ENCODE results near the gene IKZF4. TPM values are rescaled to one million over a fixed set of nuclear protein-coding genes. Genes with fewer than 3 reads are reported as not detected.
A peak's percentile ranks its signal among the peaks of the same experiment; 100 is the strongest.
"Not testable (repeated sequence)": the region's sequence is repeated elsewhere in the genome, so short reads cannot be mapped to it uniquely, and the experiment has no call there.

IKZF4 gene
- total RNA-seq, 2 experiments from 2014 or later = 1.3 to 6.0 TPM

- Histone ChIP-seq H3K4me1 (ENCODE audit: insufficient read depth, low read length, poor library complexity, severe bottlenecking) (peaks cover 43% of the 10 kb centered on the region), H3K4me3 (ENCODE audit: low read depth, low read length, poor library complexity, severe bottlenecking) (peak within 1 kb of the TSS; percentile 83), H3K4me2 (ENCODE audit: low read length) (peak within 1 kb of the TSS; percentile 96), H4K20me1 (ENCODE audit: insufficient read depth, low read length) (peaks cover 22% of the 10 kb centered on the region; the same call in 1 of the 2 replicates), H3K79me2 (ENCODE audit: insufficient read depth, low read depth, low read length) (peaks cover 24% of the 10 kb centered on the region), H3K9me2 (ENCODE audit: insufficient read depth, low read length) (no peaks in the 10 kb centered on the region), H3K36me3 (ENCODE audit: insufficient read depth, low read length) (peaks cover 48% of the 10 kb centered on the region), H3K9me3 (ENCODE audit: low read length) (no peaks in the 10 kb centered on the region), H3K27ac (ENCODE audit: low read depth, low read length, poor library complexity, severe bottlenecking) (peak within 1 kb of the TSS; percentile 67), H2AFZ (ENCODE audit: low read length) (peak within 1 kb of the TSS; percentile 87)
- peak; percentile 100 for DNase-seq (ENCODE audit: low spot score)
- TF ChIP-seq, protein P1, sequence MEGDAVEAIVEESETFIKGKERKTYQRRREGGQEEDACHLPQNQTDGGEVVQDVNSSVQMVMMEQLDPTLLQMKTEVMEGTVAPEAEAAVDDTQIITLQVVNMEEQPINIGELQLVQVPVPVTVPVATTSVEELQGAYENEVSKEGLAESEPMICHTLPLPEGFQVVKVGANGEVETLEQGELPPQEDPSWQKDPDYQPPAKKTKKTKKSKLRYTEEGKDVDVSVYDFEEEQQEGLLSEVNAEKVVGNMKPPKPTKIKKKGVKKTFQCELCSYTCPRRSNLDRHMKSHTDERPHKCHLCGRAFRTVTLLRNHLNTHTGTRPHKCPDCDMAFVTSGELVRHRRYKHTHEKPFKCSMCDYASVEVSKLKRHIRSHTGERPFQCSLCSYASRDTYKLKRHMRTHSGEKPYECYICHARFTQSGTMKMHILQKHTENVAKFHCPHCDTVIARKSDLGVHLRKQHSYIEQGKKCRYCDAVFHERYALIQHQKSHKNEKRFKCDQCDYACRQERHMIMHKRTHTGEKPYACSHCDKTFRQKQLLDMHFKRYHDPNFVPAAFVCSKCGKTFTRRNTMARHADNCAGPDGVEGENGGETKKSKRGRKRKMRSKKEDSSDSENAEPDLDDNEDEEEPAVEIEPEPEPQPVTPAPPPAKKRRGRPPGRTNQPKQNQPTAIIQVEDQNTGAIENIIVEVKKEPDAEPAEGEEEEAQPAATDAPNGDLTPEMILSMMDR (conservative IDR thresholded peaks at IDR 0.05; ENCODE audit: low read length) = peak; percentile 77
- TF ChIP-seq EZH2phosphoT487 (IDR thresholded peaks at IDR 0.05; ENCODE audit: borderline replicate concordance, low read depth, low read length) = no peak
- no TSS peak for BruUV-seq (replicated peaks)
- ChIA-PET POLR2A (interaction anchor here (1.0 to 1.5 kb wide), 4 partner anchors 59 to 304 kb away, joined by 4 to 8 read pairs (median 5); partner anchors contain the start of gene PA2G4), CTCF (ENCODE audit: unreplicated experiment) (interaction anchor here (1.0 kb wide), 2 partner anchors 103 to 303 kb away, joined by 3 to 6 read pairs; no protein-coding TSS in a partner anchor)
- intact Hi-C loops (cut with micrococcal nuclease; ENCODE audit: unreplicated experiment) = loop anchor here (1.0 to 5.0 kb wide), 5 partner anchors 45 to 303 kb away; partner anchors contain the start of genes ORMDL2, PYM1 and SARNP
Observed at GRCh38 chr12:56041552-56042429, 20.9 kb downstream of the IKZF4 start, which contains the start of gene RPS26. Gene RPS26, plus strand, starts transcription at chr12:56041918. Its CDS starts 249 bp downstream, at chr12:56042167.

DNA sequence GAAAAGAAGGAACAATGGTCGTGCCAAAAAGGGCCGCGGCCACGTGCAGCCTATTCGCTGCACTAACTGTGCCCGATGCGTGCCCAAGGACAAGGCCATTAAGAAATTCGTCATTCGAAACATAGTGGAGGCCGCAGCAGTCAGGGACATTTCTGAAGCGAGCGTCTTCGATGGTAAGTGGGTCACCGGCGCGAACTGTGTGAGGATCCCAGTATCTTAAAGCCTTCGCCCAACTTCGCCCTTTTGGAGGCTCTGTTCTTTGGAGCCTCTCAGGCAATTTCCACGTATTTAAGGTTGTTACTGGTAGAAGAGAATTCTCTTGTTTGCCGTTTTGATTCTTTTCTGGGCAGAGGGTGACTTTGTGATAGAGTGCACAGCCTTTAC lies 21.6 kb downstream of the IKZF4 start:
- POLR2A ChIA-PET; H3K9me2 ChIP-seq (ENCODE audit: insufficient read depth, low read length); H3K9me3 ChIP-seq (ENCODE audit: low read length); DNase-seq (ENCODE audit: low spot score); H2AFZ ChIP-seq (ENCODE audit: low read length); CTCF ChIA-PET (ENCODE audit: unreplicated experiment): not testable (repeated sequence)
- Histone ChIP-seq H4K20me1 (ENCODE audit: insufficient read depth, low read length) (peaks cover 22% of the 10 kb centered on the region; the same call in 1 of the 2 replicates), H3K79me2 (ENCODE audit: insufficient read depth, low read depth, low read length) (peaks cover 24% of the 10 kb centered on the region), H3K4me1 (ENCODE audit: insufficient read depth, low read length, poor library complexity, severe bottlenecking) (peaks cover 42% of the 10 kb centered on the region), H3K4me3 (ENCODE audit: low read depth, low read length, poor library complexity, severe bottlenecking) (peak overlapping the region; percentile 83), H3K27ac (ENCODE audit: low read depth, low read length, poor library complexity, severe bottlenecking) (peak overlapping the region; percentile 66), H3K36me3 (ENCODE audit: insufficient read depth, low read length) (peaks cover 48% of the 10 kb centered on the region), H3K4me2 (ENCODE audit: low read length) (peak overlapping the region; percentile 96)
- intact Hi-C loops (cut with micrococcal nuclease; ENCODE audit: unreplicated experiment) = loop anchor here (5.0 kb wide), 1 partner anchor 225 kb away; the partner anchor contains the start of genes ORMDL2 and SARNP
- TSS peak; percentile 91 for BruUV-seq (replicated peaks)

DNA sequence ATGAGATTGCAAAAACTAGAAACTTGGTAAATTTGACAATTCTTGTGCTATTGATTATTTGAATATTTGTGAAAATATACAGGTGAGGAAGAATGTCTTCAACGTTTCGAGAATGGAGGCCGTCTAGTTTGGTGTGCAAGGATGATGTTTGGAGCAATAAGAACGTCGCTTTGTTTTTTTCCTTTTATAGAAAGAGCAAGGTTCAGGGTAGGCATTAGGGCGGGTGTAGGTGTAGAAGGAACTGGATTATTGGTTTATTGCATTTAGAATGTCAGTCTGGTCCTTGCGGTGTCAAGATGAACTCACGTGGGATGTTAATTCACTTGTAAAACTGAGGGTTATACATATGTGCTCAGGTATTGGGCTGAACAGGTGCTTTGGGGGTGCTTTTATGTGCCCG lies 22.0 kb downstream of the IKZF4 start:
- H3K9me2 ChIP-seq (ENCODE audit: insufficient read depth, low read length) = no peaks in the 10 kb centered on the region
- H3K4me1 ChIP-seq (ENCODE audit: insufficient read depth, low read length, poor library complexity, severe bottlenecking) = peaks cover 39% of the 10 kb centered on the region
- no peak for DNase-seq (ENCODE audit: low spot score)
- no TSS peak for BruUV-seq (replicated peaks)
- H3K27ac ChIP-seq (ENCODE audit: low read depth, low read length, poor library complexity, severe bottlenecking) = peak overlapping the region; percentile 66
- H4K20me1 ChIP-seq (ENCODE audit: insufficient read depth, low read length) = peaks cover 22% of the 10 kb centered on the region; the same call in 1 of the 2 replicates
- peak overlapping the region; percentile 96 for H3K4me2 ChIP-seq (ENCODE audit: low read length)
- intact Hi-C loops (cut with micrococcal nuclease; ENCODE audit: unreplicated experiment) = loop anchor here (5.0 kb wide), 1 partner anchor 226 kb away; the partner anchor contains the start of genes ORMDL2 and SARNP
- peaks cover 24% of the 10 kb centered on the region for H3K79me2 ChIP-seq (ENCODE audit: insufficient read depth, low read depth, low read length)
- POLR2A ChIA-PET = interaction anchor here (1.0 to 1.8 kb wide), 2 partner anchors 74 to 303 kb away, joined by 5 to 6 read pairs; no protein-coding TSS in a partner anchor
- CTCF ChIA-PET (ENCODE audit: unreplicated experiment) = no interaction called here
- H3K9me3 ChIP-seq (ENCODE audit: low read length) = no peaks in the 10 kb centered on the region
- peak overlapping the region; percentile 83 for H3K4me3 ChIP-seq (ENCODE audit: low read depth, low read length, poor library complexity, severe bottlenecking)
- no peak for TF ChIP-seq EZH2phosphoT487 (IDR thresholded peaks at IDR 0.05; ENCODE audit: borderline replicate concordance, low read depth, low read length)
- TF ChIP-seq, protein P1 (conservative IDR thresholded peaks at IDR 0.05; ENCODE audit: low read length) = no peak
- H3K36me3 ChIP-seq (ENCODE audit: insufficient read depth, low read length) = peaks cover 48% of the 10 kb centered on the region
- H2AFZ ChIP-seq (ENCODE audit: low read length) = no peak overlapping the region
